Brain pericyte (primary cell): ENCODE measurements around the gene KCTD20.

Experiments used
- DNase-seq: peaks from one replicate; pipeline ENCODE4 v3.0.0-alpha.2; 2012; ENCODE audit warnings: low read depth, low spot score

Gene KCTD20

GRCh38 chr6:36492092-36492491 is 49.3 kb downstream of the KCTD20 start:
- no peak for DNase-seq

- DNase-seq: no peak
Measured at GRCh38 chr6:36492621-36493020, 49.8 kb downstream of the KCTD20 start.

DNA sequence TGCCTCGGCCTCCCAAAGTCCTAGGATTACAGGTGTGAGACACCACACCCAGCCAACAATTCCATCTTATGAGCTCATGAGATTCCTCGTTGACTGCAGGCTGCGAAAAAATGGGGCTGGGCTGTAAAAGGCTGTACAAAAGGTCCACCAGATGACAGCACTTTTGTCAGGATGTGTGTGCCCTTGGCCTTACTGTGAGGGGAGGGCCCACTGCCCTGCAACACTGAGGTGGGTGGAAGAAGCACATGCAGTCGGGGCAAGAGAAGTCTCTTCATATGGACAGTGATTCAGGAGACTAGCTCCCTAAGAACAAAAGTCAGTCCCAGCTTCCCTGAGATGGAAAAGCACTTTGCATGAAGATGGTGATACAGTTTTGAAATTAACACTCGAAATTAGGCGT is 50.5 kb downstream of the KCTD20 start:
- DNase-seq: no peak

DNA sequence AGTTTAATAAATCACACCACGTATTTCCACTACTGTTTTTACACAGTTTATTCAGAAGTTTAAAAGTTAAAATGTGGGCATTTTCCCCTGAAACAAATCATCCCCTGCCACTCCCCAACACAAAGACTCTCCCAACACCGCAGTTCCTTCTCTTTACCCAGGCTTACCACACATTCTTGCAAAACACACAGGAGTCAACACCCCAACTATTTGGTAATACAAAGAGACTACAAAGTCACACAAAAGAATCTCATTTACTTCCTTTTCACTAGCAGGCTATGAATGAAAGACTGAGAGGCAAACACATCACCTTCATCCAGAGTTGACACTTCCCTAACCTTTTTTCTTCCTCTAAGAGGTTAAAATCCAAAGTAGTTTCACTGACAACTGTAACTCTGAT is 51.1 kb downstream of the KCTD20 start:
- DNase-seq: no peak

- DNase-seq: no peak
Measured at GRCh38 chr6:36495086-36495485, 52.3 kb downstream of the KCTD20 start.

- no peak for DNase-seq
Measured at GRCh38 chr6:36499918-36500317, 57.1 kb downstream of the KCTD20 start.

DNA sequence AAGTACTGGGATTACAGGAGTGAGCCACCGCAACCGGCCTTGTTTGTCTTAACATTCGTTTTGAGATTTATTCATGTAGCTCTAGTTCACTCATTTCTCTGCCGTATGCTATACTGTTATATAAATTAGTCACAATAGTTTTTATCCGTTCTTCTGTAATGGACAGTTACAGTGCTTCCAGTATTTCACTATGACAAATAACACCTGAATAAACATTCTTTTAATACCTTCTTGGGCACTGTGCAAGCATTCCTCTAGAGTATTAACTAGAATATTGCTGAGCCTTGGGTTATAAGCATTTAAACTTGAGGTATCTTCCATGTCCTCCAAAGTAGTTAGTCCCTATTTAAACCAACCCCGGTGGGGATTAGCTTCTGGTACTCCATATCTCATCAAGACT is 58.9 kb downstream of the KCTD20 start:
- DNase-seq: no peak

- no peak for DNase-seq
Measured at GRCh38 chr6:36504181-36504580, 61.4 kb downstream of the KCTD20 start.

DNA sequence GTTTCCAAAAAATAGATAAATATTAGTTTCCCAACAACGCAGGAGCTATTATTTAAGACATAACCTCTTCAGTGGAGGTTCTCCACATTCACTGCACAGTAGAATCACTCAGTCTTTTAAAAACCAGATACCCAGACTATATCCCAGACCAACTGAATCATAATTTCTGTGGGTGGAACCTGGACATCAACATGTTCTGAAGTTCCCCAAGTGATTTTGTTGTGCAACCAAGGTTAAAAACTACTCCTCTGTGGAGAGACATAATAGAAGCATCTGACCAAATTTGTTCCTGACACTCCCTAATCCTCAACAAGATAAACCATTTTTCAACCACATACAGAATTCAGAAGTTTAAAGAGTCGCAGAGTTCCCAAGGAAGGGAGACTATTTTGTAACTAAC is 62.2 kb downstream of the KCTD20 start:
- no peak for DNase-seq

DNA sequence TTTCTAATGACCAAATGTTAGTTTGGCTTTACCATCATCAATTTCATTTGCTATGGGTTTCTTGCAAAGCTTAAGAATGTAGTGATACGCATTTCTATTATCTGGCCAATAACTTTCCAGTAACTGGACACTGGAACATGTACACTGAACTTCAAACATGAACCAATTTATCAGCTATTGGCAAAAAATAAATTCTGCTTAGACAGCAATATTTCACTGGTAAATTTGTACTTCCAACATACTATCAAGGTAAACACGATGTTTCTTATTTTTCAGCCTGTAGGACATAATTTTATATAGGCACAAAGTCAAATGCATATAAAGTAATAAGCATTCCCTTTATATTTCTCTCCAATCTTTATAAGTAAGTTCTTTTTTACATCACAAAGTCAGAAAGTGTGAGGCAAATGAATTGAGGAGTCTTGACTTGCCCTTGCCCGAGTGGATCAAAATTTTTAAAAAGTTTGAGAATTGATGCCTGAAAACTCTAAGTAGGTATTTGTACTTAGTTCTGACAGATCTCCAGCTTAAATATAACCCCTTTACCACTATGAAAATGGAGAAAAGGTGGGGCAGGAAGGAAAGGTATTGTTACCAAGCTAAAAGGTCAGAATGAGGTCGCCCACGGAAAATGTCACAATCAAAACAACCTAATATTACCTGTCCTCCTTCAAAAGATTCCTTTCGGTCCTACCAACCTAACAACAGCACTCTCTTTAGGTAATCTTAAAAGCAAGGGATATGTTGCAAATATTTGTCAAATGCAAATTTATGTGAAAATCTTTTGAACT is 63.1 kb downstream of the KCTD20 start:
- DNase-seq: no peak

DNA sequence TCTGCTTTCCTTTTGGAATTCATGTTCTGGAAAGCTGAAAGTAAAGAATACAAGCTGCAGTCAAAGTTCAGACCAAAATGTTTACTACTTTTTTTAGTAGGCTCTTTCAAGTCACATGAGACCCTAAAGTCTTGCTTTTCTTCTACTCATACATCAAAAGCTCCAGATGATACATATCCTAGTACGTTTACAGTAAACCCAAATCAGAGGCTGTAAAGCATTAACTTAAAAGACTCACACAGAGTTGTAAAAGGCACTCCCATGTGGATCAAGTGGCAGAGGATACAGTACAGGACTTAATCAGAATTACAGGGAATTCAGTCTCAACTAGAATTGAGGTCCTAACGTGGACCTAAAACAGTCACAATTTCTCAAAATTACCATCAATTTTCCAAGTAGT is 63.8 kb downstream of the KCTD20 start:
- DNase-seq: no peak

DNA sequence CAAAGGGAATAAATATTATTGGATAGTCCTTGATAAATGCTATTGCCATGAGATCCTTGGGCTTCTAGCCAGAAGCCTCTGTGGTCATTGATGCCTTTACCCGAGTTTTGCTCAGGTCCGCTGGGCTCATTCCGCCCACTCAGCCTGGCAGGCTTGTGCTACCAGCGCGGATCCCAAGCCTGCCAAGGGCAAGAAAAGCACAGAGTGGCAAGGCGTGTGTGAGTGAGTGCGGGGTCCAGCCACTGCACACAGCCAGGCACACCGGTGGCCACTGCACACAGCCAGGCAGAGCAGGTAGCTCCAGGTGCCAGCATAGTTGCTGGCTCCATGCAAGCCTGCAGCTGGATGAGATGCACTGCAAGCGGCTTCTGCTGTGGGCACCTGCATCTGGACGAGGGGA is 65.7 kb downstream of the KCTD20 start:
- no peak for DNase-seq

DNA sequence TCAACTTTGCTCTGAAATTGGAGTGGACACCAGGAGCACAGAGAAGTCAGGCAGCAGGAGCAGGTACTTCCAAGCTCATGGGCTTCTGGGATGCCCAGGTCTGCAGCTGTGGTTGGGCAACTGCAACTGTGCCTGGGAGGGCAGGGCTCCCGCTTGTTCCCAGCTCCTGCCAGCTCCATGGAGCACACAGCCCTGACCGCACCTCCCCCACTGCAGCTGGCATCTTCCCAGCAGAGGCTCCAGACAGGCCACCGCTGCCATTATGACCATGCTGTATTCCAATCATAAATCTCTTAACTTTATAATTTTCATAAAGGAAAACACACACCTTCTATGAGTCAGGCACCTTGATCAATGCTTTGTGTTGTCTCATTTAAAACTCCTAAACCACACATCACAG is 67.6 kb downstream of the KCTD20 start:
- DNase-seq: no peak

GRCh38 chr6:36514554-36515456 is 72.0 kb downstream of the KCTD20 start:
- no peak for DNase-seq

- DNase-seq: no peak
Measured at GRCh38 chr6:36515844-36516243, 73.0 kb downstream of the KCTD20 start.

DNA sequence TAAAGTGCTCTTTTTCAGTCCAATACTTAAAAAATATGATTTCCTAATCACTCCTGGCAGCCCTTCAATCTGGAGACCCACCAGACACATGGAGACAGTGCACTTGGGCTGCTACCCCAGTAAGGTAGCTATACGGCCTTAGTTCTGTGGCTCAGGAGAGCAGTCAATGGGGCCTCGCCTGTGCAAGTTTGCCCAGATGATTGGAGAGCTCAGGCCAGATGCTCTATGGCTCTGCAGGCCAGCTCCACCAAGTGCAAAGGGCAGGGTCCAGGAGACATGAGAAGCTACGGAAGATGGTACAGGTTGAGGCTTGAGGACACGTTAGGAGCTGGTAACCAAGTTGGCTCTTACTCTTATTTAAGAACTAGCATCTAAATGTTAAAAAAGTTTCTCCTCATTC is 73.8 kb downstream of the KCTD20 start:
- no peak for DNase-seq

GRCh38 chr6:36516988-36517387 is 74.2 kb downstream of the KCTD20 start:
- DNase-seq: no peak

DNA sequence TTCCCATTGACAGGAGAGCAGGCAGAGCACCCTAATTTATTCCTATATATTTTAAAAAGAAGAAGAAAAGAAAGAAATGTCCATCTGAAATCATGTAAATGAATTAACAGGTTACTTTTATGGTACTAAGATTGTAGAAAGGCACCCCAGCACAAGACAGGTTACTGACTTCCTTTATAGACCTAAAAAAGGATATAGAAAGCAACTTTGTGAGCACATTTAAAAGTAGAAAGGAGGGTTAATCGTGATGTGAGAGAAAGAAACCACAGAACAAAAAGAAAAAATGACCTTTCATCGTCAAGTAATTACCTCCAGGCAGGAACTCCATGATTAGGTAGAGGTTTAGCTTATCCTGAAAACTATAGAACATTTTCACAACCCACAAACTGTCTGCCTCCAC is 74.6 kb downstream of the KCTD20 start:
- DNase-seq: no peak

GRCh38 chr6:36519352-36519751 is 76.6 kb downstream of the KCTD20 start:
- DNase-seq: no peak

- DNase-seq: no peak
Measured at GRCh38 chr6:36523451-36523850, 80.7 kb downstream of the KCTD20 start.

DNA sequence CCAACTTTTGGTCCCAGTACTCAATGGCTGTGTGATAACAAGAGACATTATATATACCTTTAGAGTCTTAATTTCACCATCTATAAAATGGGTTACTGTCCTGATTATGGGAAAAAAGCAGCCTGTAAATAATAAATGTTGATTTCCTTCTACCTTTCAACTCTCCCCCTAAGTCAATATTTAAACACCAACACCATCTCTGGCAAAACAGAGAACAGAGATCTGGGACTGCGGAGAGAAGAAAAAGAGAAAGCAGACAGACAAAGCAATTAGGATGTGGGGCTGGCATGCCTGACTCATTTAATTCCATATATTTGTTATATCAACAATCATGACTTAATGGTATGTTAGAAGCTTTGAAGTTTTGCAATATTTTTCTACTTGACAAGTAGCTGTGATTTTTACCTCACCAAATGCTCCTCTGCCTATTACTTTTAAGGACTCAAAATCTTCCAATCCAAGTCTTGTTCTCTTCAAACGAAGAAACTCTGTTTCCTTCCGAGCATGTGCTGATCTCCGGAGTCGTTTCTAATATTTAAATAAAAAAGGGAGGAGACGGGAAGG is 81.2 kb downstream of the KCTD20 start:
- DNase-seq: no peak

DNA sequence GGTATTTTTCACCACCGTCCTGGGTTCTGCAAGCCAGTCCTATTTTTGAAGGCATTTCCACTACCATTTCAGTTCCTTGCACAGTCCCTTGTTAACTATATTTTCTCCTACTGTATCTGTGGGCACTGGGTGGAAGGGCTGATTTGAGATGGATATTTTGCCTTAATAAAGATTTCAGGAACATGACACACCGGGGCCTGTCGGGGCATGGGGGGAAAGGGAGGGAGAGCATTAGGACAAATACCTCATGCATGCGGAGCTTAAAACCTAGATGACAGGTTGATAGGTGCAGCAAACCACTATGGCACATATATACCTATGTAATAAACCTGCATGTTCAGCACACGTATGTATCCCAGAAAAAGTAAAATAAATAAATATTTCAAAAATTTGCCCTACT is 82.1 kb downstream of the KCTD20 start:
- no peak for DNase-seq

DNA sequence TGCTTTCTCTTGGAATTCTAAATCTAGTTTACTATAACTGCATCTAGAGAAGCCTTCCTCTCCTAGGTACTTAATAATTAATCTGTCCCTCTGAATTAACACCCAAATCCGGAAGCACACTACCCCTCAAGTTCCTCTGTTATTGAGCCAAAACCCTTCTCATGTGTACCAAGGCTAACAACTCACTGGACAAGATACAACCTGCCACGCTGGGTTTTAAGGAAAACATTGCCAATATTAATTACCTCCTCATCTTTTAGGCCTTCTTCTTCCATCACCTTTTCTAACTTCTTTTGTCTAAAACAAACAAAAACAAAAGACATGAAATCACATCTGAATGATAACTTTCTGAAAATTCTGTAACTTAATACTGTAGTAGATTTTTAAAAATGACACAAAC is 82.5 kb downstream of the KCTD20 start:
- DNase-seq: no peak
